Transverse colon (tissue), 3 donors: Measurements from ENCODE around the gene HSPA1B.

Experiments used
- CTCF ChIP-seq, 5 experiments: fragments of 200-600 bp in 3 of 5; fragments of 450-650 bp in 2 of 5; sonication (generic) in 3 of 5; IDR thresholded peaks; 1 replicate in 2 of 5; 2 replicates in 3 of 5; pipeline ENCODE4 v1.5.1; 2016 to 2017; ENCODE audit warnings: antibody characterized with exemption in 5 of 5, inconsistent platforms in 3 of 5, mild to moderate bottlenecking in 2 of 5, moderate library complexity in 1 of 5
- EP300 ChIP-seq: sonication (generic); formaldehyde crosslinking; IDR thresholded peaks from one replicate; pipeline ENCODE4 v1.6.1; 2017; ENCODE audit warnings: antibody characterized with exemption, low read depth
- POLR2A ChIP-seq: fragments of 450-650 bp; IDR thresholded peaks from one replicate; pipeline ENCODE4 v1.6.1; 2016; ENCODE audit warnings: antibody characterized with exemption, mild to moderate bottlenecking, moderate library complexity

- TF ChIP-seq CTCF (IDR thresholded peaks at IDR 0.05) (no peak), POLR2A (no peak), EP300 (no peak)
Observed at GRCh38 chr6:31859923-31860322, 32.4 kb downstream of the HSPA1B start.
